GM21367 (cell line): ENCODE results near the gene DVL3.

ENCODE experiments used
- ATAC-seq: cut with Tn5 transposase; IDR thresholded peaks from one replicate; pipeline ENCODE4 v1.9.1; 2021; ENCODE audit not compliant: unreplicated experiment

The DVL3 gene

GRCh38 chr3:184209146-184209923 lies 54.2 kb downstream of the DVL3 start:
- no peak for ATAC-seq

DNA sequence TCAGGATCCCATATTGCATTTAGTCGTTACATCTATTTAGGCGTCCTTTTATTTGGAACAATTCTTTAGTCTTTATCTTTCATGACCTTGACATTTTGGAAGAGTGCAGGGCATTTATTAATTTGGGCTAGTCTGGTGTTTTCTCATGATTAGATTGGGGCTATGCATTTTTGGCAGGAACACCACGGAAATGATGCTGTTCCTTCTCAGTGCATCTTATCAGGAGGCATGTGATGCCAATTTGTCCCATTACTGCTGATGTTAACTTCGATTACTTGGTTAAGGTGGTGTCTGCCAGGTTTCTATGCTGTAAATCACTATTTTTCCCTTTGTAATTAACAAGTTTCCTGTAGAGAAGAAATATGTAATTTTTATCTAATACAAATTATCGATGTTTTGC lies 56.1 kb downstream of the DVL3 start:
- no peak for ATAC-seq

- no peak for ATAC-seq
Observed at GRCh38 chr3:184211718-184212117, 56.5 kb downstream of the DVL3 start.

DNA sequence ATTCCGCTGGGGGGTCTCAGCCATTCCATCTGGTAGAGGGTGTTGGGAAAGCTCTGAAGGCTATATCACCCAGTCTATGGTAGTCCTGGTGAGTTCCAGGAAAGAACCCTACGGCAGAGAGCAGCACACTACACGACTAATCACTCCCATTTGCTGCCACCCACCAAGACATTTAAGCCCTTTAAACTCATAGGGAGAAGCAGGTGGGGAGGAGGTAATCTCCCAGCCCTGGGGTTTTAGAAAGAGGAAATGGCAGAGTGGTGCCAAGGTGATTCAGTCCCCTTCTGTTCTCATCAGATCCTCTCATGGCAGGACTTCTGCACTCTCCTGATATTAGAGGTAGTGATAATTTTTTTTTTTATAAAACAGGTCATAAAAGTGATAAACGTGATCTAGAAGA lies 63.6 kb downstream of the DVL3 start:
- ATAC-seq: no peak

DNA sequence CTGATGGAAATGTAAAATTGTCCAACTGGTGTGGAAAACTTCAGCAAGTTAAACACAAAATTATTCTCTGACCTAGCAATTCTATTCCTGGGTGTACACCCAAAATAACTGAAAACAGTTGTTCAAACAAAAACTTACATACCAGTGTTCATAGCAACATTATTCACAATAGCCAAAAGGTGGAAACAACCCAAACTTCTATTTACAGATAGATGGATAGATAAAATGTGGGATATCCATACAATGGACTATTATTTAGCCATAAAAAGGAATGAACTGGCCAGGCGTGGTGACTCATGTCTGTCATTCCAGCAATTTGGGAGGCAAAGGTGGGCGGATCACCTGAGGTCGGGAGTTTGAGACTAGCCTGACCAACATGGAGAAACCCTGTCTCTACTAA lies 67.3 kb downstream of the DVL3 start:
- no peak for ATAC-seq
